Heart left ventricle (tissue), 16 donors: ENCODE results near the gene SUSD2. TPM values are rescaled to one million over a fixed set of nuclear protein-coding genes. Genes with fewer than 3 reads are reported as not detected.
A peak's percentile ranks its signal among the peaks of the same experiment; 100 is the strongest.

ENCODE experiments used
- ATAC-seq, 4 donors: fragments of 200-7000 bp; cut with Tn5 transposase; one replicate each; pipeline ENCODE4 v1.9.1; 2020 to 2022; ENCODE audit warnings: moderate library complexity in 4 of 4, mild to moderate bottlenecking in 3 of 4, moderate number of reproducible peaks in 1 of 4
- DNase-seq, 5 donors: peaks; one replicate each; pipeline ENCODE4 v3.0.0-alpha.2; 2020
- H3K27ac ChIP-seq, 12 donors: fragments of 200-600 bp; sonication (generic) in 4 of 12; one replicate each; pipeline versions ENCODE4 v1.5.0 to v1.8.0; 2016 to 2022; ENCODE audit warnings: mild to moderate bottlenecking in 2 of 12
- H3K27me3 ChIP-seq, 9 donors: fragments of 200-600 bp; sonication (generic) in 2 of 9; one replicate each; pipeline versions ENCODE4 v1.5.1 to v1.8.0; 2016 to 2022; ENCODE audit warnings: mild to moderate bottlenecking in 3 of 9
- H3K36me3 ChIP-seq, 9 donors: fragments of 200-600 bp; sonication (generic) in 2 of 9; one replicate each; pipeline versions ENCODE4 v1.5.0 to v1.8.0; 2018 to 2022; ENCODE audit warnings: mild to moderate bottlenecking in 2 of 9
- H3K4me1 ChIP-seq, 12 donors: fragments of 200-600 bp; sonication (generic) in 4 of 12; one replicate each; pipeline versions ENCODE4 v1.5.0 to v1.8.0; 2016 to 2022; ENCODE audit warnings: mild to moderate bottlenecking in 3 of 12
- H3K4me3 ChIP-seq, 12 donors: fragments of 200-600 bp; sonication (generic) in 4 of 12; one replicate each; pipeline versions ENCODE4 v1.5.0 to v1.8.0; 2017 to 2022; ENCODE audit warnings: mild to moderate bottlenecking in 9 of 12, moderate library complexity in 4 of 12
- H3K9me3 ChIP-seq, 12 donors: fragments of 200-600 bp; sonication (generic) in 4 of 12; one replicate each; pipeline versions ENCODE4 v1.5.0 to v1.8.0; 2016 to 2022; ENCODE audit warnings: mild to moderate bottlenecking in 1 of 12
- POLR2A ChIP-seq, 2 donors: fragments of 450-650 bp; IDR thresholded peaks; one replicate each; pipeline ENCODE4 v1.6.1; 2017; ENCODE audit warnings: antibody characterized with exemption in 2 of 2, mild to moderate bottlenecking in 2 of 2, moderate library complexity in 2 of 2
- WGBS, 4 donors: extraction: QIAGEN DNeasy Blood & Tissue Kit in 2 of 4; methylation state at CpG; one replicate each; pipeline versions ENCODE4 v1.1.5 to v1.1.7; 2013 to 2018; 5-methylcytosine and 5-hydroxymethylcytosine counted together
- intact Hi-C, 10 donors: fragments of 100-400 bp; cut with DNase I; formaldehyde crosslinking; loops; one replicate each; pipeline versions ENCODE4 v1.11.1 to v1.14.2; 2022
- polyA plus RNA-seq, 2 donors: library from polyadenylated mRNA; stranded (reverse); fragments of 200-250 nt; gene quantifications; one replicate each; pipeline ENCODE4 v1.2.3, GENCODE V29; 2013
- total RNA-seq, 9 donors: library from RNA; depleted of rRNA in 2 of 9; stranded (reverse); fragments of >200 nt in 2 of 9; fragmentation: NEBNext Ultra II Directional in 3 of 9; extraction: Animal tissue kit (Norgen Biotek cat#: 25700) in 3 of 9; gene quantifications; one replicate each; pipeline versions ENCODE4 v1.1.0 to v1.2.4, GENCODE V29; 2016 to 2023
- TF ChIP-seq, protein P1 (sequence below), 12 donors: fragments of 200-600 bp; sonication (generic) in 4 of 12; IDR thresholded peaks; one replicate each; pipeline versions ENCODE4 v1.5.0 to v1.8.0; 2018 to 2022; ENCODE audit warnings: antibody characterized with exemption in 12 of 12, mild to moderate bottlenecking in 5 of 12
- donor health status: ischemic (EF 13 %, LVEDD 7.1; RV severe dilation, severe dysfunction).
- donor health status: healthy with polysubstance abuse.
- donor health status: DM: no; HTN: yes; CAD: no.
- donor health status: DM: no; HTN: no; CAD: no.
- donor health status: ischemic (EF 25% LVEDD 6.9; RV normal size, moderate dysfunction).
- donor health status: ischemic (EF 25% LVEDD 5.7; RV mildly dilated, moderate dysfunction).
- donor health status: healthy.
- donor health status: DM: yes; HTN: yes; CAD: no.
- donor health status: ischemic (EF 35%, LVEDD 5.7; RV mildly dilated, moderate dysfunction).
- donor health status: nonischemic (EF 11% LVEDD 7.7; RV severe dilation, severe dysfunction).
- donor health status: DM: yes; HTN: yes; CAD: no.
- donor health status: PGD.
- donor health status: ischemic (EF 29% LVEDD 5.4; RV normal size, mild dysfunction).
- donor health status: nonischemic (EF 23%, LVEDD 6.1; RV moderate dilation, normal function).

SUSD2 gene
- total and polyA plus RNA-seq, 11 donors = 1.5 to 12.6 (median 2.7) TPM

DNA sequence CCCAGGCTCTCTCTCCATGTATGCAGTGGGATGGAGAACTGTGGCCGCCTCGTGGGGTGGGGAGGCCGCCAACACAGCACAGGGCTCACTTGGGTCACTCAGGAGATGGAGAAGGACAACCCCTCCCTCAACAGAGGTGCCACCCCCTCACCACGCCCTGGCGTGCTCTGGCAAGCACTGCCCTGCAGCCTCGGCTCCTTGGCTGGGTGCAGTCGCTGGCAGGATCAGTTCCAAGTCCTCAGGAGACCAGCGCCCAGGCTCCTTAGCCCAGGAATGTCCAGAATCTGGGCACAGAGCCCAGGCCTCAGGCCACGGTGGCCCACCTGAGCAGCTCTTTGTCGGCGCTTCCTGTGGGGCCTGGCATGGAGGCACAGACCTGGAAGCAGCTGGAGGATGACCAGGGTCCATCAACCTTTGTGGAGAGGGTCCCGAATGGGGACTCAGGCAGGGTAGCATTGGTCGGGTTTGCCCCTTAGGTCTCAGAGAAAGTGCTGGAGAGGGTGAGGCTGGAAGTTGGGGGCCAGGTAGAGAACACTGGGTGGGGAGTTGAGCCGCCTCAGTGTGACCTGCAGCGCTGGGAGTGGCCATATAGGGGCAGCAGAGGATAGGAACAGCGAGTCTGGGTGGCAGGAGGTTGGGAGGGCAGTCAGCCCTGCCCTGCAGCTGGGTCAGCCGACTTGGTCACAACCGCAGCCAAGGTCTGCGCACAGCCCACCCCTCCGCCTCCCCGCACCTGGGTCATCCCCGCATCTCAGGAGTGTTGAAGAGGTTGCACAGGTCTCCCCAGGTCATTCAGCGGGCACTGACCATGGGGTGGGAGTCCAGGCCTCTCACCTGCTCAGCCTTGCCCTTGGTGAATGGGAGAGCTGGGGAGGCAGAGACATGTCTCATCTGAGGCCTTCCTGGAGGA is 8.2 kb downstream of the SUSD2 start:
- TF ChIP-seq, protein P1, sequence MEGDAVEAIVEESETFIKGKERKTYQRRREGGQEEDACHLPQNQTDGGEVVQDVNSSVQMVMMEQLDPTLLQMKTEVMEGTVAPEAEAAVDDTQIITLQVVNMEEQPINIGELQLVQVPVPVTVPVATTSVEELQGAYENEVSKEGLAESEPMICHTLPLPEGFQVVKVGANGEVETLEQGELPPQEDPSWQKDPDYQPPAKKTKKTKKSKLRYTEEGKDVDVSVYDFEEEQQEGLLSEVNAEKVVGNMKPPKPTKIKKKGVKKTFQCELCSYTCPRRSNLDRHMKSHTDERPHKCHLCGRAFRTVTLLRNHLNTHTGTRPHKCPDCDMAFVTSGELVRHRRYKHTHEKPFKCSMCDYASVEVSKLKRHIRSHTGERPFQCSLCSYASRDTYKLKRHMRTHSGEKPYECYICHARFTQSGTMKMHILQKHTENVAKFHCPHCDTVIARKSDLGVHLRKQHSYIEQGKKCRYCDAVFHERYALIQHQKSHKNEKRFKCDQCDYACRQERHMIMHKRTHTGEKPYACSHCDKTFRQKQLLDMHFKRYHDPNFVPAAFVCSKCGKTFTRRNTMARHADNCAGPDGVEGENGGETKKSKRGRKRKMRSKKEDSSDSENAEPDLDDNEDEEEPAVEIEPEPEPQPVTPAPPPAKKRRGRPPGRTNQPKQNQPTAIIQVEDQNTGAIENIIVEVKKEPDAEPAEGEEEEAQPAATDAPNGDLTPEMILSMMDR (IDR thresholded peaks at IDR 0.05) = peak; percentile 83 to 95 (median 90)
- no peak for TF ChIP-seq POLR2A (IDR thresholded peaks at IDR 0.05)
- Histone ChIP-seq H3K9me3 (no peaks in the 10 kb centered on the region), H3K36me3 (peaks cover 0 to 5% (median 0%) of the 10 kb centered on the region in 9 donors), H3K4me1 (peaks cover 0 to 20% (median 11%) of the 10 kb centered on the region in 12 donors), H3K27ac (peak overlapping the region in 1 of 12 donors; percentile 30), H3K27me3 (no peaks in the 10 kb centered on the region), H3K4me3 (no peak overlapping the region)
- WGBS, 4 donors = 39 to 45% (median 40%) methylated on average over 17 to 23 of the region's 23 CpGs
- peak; percentile 75 to 86 (median 77) for DNase-seq
- ATAC-seq = peak; percentile 75 to 92 (median 88)
- intact Hi-C loops = loop anchor here (1.0 to 10.0 kb wide), 6 partner anchors 57 to 335 kb away; partner anchors contain the start of gene GGT5 (in 2 of the 10)

DNA sequence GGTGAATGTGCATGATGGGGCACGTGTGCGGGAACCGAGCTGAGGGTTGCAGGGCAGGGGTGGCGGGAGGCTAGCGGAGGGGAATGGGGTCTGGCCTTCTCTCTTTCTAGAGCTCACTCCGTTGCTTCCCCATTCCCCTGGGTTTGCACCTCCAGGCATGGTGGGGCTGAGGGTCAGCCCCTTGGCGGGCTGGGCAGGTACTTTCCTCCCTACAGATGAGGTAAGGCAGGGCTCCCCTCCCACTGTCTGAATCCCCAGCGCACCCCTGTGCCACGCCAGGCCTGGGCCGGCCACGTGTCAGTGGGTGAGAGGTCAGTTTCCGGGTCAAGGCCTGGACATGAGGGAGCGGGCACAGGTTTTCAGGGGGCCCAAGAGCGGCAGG is 8.9 kb downstream of the SUSD2 start:
- no peaks in the 10 kb centered on the region for H3K27me3 ChIP-seq
- DNase-seq (no peak), ATAC-seq (peak in 1 of 4 donors; percentile 4)
- peaks cover 0 to 20% (median 11%) of the 10 kb centered on the region in 12 donors for H3K4me1 ChIP-seq
- H3K27ac ChIP-seq = peak overlapping the region in 1 of 12 donors; percentile 30
- peaks cover 0 to 5% (median 0%) of the 10 kb centered on the region in 9 donors for H3K36me3 ChIP-seq
- WGBS, 4 donors = 76 to 91% (median 87%) methylated on average over 7 to 14 of the region's 14 CpGs
- TF ChIP-seq POLR2A (IDR thresholded peaks at IDR 0.05) = no peak
- TF ChIP-seq, protein P1 (IDR thresholded peaks at IDR 0.05) = peak in 1 of 12 donors; percentile 15
- intact Hi-C loops = loop anchor here in 1 of 10 donors (2.0 kb wide), 1 partner anchor 57 kb away; no protein-coding TSS in a partner anchor
- no peaks in the 10 kb centered on the region for H3K9me3 ChIP-seq
- H3K4me3 ChIP-seq = no peak overlapping the region

DNA sequence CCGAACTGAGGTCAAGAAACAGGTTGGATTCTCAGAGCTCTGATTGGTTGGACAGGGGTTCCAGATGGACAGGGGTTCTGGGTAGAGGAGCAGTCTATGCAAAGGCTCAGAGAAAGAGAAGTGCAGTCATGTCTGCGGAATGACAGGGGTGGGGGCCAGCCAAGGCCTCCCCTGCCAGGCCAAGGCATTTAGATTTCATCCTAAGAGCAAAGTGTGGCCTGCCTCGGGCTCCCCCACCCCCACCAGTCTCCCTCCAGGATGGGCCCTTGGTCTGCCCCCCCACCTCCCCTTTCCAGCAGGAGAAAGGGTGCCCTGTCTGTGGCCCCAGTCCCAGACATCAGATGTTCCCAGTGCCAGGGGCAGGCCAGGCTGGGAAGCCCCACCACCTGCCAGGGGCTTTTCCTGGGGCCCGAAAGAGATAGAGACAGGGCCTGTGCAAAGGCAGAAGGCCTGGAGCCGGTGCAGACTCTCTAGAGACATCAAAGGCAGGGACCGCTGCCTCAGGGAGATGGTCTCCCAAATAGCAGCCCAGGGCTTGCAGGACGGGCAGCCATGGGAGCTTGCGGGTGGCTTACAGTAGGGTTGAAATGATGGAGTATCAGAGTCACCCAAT is 9.4 kb downstream of the SUSD2 start:
- peaks cover 0 to 20% (median 11%) of the 10 kb centered on the region in 12 donors for H3K4me1 ChIP-seq
- whole genome bisulfite sequencing, 4 donors = 90 to 96% (median 92%) methylated on average over 6 to 8 of the region's 8 CpGs
- H3K9me3 ChIP-seq = no peaks in the 10 kb centered on the region
- H3K36me3 ChIP-seq = peaks cover 0 to 5% (median 0%) of the 10 kb centered on the region in 9 donors
- no peaks in the 10 kb centered on the region for H3K27me3 ChIP-seq
- no peak for TF ChIP-seq POLR2A (IDR thresholded peaks at IDR 0.05)
- TF ChIP-seq, protein P1 (IDR thresholded peaks at IDR 0.05) = no peak
- ATAC-seq (no peak), DNase-seq (no peak)
- H3K27ac ChIP-seq = peak overlapping the region in 1 of 12 donors; percentile 30
- no peak overlapping the region for H3K4me3 ChIP-seq
- intact Hi-C loops = loop anchor here in 1 of 10 donors (2.0 kb wide), 1 partner anchor 56 kb away; no protein-coding TSS in a partner anchor
